Astrocyte of the cerebellum (primary cell): Measurements from ENCODE around the gene PLA2G4D.

Experiments used
- DNase-seq: peaks from one replicate; pipeline ENCODE4 v3.0.0-alpha.2; 2011; ENCODE audit warnings: low read depth
- H3K4me3 ChIP-seq: 2 replicates; pipeline ENCODE4 v1.5.1; 2011; ENCODE audit warnings: mild to moderate bottlenecking, low read depth, low read length, moderate library complexity
- CTCF ChIP-seq: IDR thresholded peaks from 2 replicates; pipeline ENCODE4 v1.5.1; 2012; ENCODE audit warnings: low read length, low read depth, moderate library complexity, mild to moderate bottlenecking; ENCODE audit errors: missing control alignments
- in situ Hi-C: cut with HindIII; loops from 2 replicates; pipeline ENCODE4 v1.10.0; 2017; ENCODE audit warnings: low sequenced_read_pairs

The PLA2G4D gene

GRCh38 chr15:42087926-42088800, 6.2 kb downstream of the PLA2G4D start:
- H3K4me3 ChIP-seq, result no peak overlapping the region
- TF ChIP-seq CTCF, result no peak
- in situ Hi-C loops, result no loop called here
- DNase-seq, result no peak

GRCh38 chr15:42087460-42087859, 6.9 kb downstream of the PLA2G4D start:
- no peak for TF ChIP-seq CTCF
- no peak overlapping the region for H3K4me3 ChIP-seq
- DNase-seq, result no peak
- in situ Hi-C loops, result no loop called here

- TF ChIP-seq CTCF, result no peak
- in situ Hi-C loops, result no loop called here
- DNase-seq, result no peak
- no peak overlapping the region for H3K4me3 ChIP-seq
These were observed 8.6 kb downstream of the PLA2G4D start for GRCh38 chr15:42085721-42086120.

- no peak for DNase-seq
- no peak overlapping the region for H3K4me3 ChIP-seq
- no peak for TF ChIP-seq CTCF
- in situ Hi-C loops, result no loop called here
These were observed 9.1 kb downstream of the PLA2G4D start for GRCh38 chr15:42085236-42085605.

- no peak for DNase-seq
- H3K4me3 ChIP-seq, result no peak overlapping the region
These were observed 9.7 kb downstream of the PLA2G4D start for GRCh38 chr15:42084465-42085235.

More at GRCh38 chr15:42084465-42085235, 9.7 kb downstream of the PLA2G4D start:
- peak; percentile 85 for TF ChIP-seq CTCF
- in situ Hi-C loops, result no loop called here
